Measurements from ENCODE around the gene CDKN2A. TPM values are rescaled to one million over a fixed set of nuclear protein-coding genes. Genes with fewer than 3 reads are reported as not detected.

Gene CDKN2A
- total and polyA plus RNA-seq, 9 of the 15 experiments (the other 6 are each of a cell fraction or from before 2014, with no cell fraction given), result not detected

DNA sequence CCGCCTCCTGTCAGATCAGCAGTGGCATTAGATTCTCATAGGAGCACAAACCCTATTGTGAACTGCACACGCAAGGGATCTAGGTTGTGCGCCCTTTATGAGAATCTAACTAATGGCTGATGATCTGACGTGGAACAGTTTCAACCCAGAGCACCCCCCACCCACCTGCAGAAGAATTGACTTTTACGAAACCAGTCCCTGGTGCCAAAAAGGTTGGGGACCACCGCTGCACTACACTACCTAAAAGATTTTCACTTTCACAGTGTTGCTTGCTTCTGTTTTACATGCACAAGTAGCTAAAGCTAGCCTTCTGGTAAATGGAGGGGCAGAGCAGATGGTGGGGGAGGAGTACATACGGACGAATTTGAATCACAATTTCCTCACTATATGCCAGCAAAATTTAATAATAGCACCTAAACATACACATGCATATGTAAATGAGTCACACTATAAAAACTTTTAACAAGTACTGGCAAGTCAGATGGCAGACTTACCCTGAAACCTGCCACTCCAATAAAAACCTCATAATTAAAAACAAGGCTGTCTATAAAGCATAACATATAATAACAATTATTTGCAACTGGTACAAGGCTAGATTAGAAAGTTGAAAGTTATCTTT, 38.9 kb upstream of the CDKN2A start:
- Histone ChIP-seq H3K4me3 (no peak overlapping the region), H3K79me2 (ENCODE audit: control insufficient read depth, insufficient read depth, low read length) (no peaks in the 10 kb centered on the region), H3K4me1 (replicated peaks in 1 of 2; ENCODE audit: control insufficient read depth in 2 of 2, insufficient read depth in 2 of 2, low read length in 2 of 2) (no peaks in the 10 kb centered on the region), H2AFZ (ENCODE audit: low read depth, low read length) (no peak overlapping the region), H4K20me1 (replicated peaks; ENCODE audit: control insufficient read depth, insufficient read depth, low read length) (no peaks in the 10 kb centered on the region), H3K9ac (ENCODE audit: insufficient read depth in 1 of 2, low read depth in 2 of 2, low read length in 2 of 2) (no peak overlapping the region), H3K4me2 (ENCODE audit: insufficient read depth, low read length) (no peak overlapping the region), H3K9me3 (replicated peaks; ENCODE audit: control insufficient read depth, insufficient read depth, low read depth, low read length) (no peaks in the 10 kb centered on the region), H3K36me3 (ENCODE audit: control insufficient read depth, insufficient read depth, low read length) (no peaks in the 10 kb centered on the region), H3K27me3 (ENCODE audit: control insufficient read depth in 2 of 2, insufficient read depth in 2 of 2, low read length in 2 of 2) (no peaks in the 10 kb centered on the region), H3K27ac (ENCODE audit: extremely low read depth, low read depth, low read length) (no peak overlapping the region), H3K9me1 (ENCODE audit: control insufficient read depth, insufficient read depth, low read length) (no peaks in the 10 kb centered on the region)
- in situ Hi-C loops (cut with MboI) (no loop called here), intact Hi-C loops (cut with micrococcal nuclease) (no loop called here)
- BruUV-seq (replicated peaks), result no TSS peak
- ChIA-PET CTCF (ENCODE audit: low intra/inter-chr PET ratio) (no interaction called here), POLR2A (no interaction called here)
- WGBS (ENCODE audit: insufficient coverage, low coverage, missing lambda C conversion rate), result no CpG with 5 or more reads among the region's 8 CpGs
- no peak for TF ChIP-seq FUS (optimal IDR thresholded peaks at IDR 0.05; ENCODE audit: low read depth, low read length)
- TF ChIP-seq MECOM (CRISPR knock-in tag; IDR thresholded peaks at IDR 0.05), result no peak
- no peak for TF ChIP-seq DPF2 (IDR thresholded peaks at IDR 0.05)
- TF ChIP-seq FIP1L1 (IDR thresholded peaks at IDR 0.05; ENCODE audit: low read depth, low read length, poor library complexity, severe bottlenecking), result no peak
- TF ChIP-seq RBM22 (IDR thresholded peaks at IDR 0.05; ENCODE audit: low read depth, low read length, poor library complexity, severe bottlenecking), result no peak
- no peak for TF ChIP-seq MEF2D (tag; conservative IDR thresholded peaks at IDR 0.05; ENCODE audit: low read depth)
- TF ChIP-seq ZFP36 (IDR thresholded peaks at IDR 0.05; ENCODE audit: low read depth, low read length, partially characterized antibody), result no peak
- FAIRE-seq, result no peak
- no peak for DNase-seq (ENCODE audit: extremely low read depth in 1 of 4, low spot score in 3 of 4)
- ATAC-seq, result no peak

All from K562 (cell line).